WTC11 (cell line): ENCODE data around the gene RYR3.

ENCODE experiments used
- ATF3 ChIP-seq: sonication (generic); formaldehyde crosslinking; conservative IDR thresholded peaks from 2 replicates; pipeline ENCODE4 v1.8.1; 2022; ENCODE audit warnings: mild to moderate bottlenecking, missing genetic modification reagents
- CTCF ChIP-seq: fragments of 200-600 bp; IDR thresholded peaks from 2 replicates; pipeline ENCODE4 v1.8.0; 2022; ENCODE audit warnings: antibody characterized with exemption
- NR1H2 ChIP-seq: sonication (generic); formaldehyde crosslinking; IDR thresholded peaks from 2 replicates; pipeline ENCODE4 v1.9.0; 2021; ENCODE audit warnings: mild to moderate bottlenecking, moderate library complexity, missing genetic modification reagents
- NR2C2 ChIP-seq: sonication (generic); formaldehyde crosslinking; IDR thresholded peaks from 2 replicates; pipeline ENCODE4 v1.8.0; 2022; ENCODE audit warnings: mild to moderate bottlenecking, missing genetic modification reagents
- PREB ChIP-seq: sonication (generic); formaldehyde crosslinking; IDR thresholded peaks from 2 replicates; pipeline ENCODE4 v1.8.1; 2022; ENCODE audit warnings: mild to moderate bottlenecking, missing genetic modification reagents, moderate library complexity, borderline replicate concordance
- TEAD4 ChIP-seq: sonication (generic); formaldehyde crosslinking; IDR thresholded peaks from 2 replicates; pipeline ENCODE4 v1.8.0; 2022; ENCODE audit warnings: mild to moderate bottlenecking, missing genetic modification reagents
- ZBTB21 ChIP-seq: sonication (generic); formaldehyde crosslinking; IDR thresholded peaks from 2 replicates; pipeline ENCODE4 v1.8.1; 2023; ENCODE audit warnings: mild to moderate bottlenecking, missing genetic modification reagents, borderline replicate concordance

GRCh38 chr15:33857726-33858125 lies 547.0 kb downstream of the RYR3 start:
- TF ChIP-seq CTCF (no peak), ZBTB21 (CRISPR knock-in tag) (no peak), ATF3 (CRISPR knock-in tag) (no peak), TEAD4 (CRISPR knock-in tag) (no peak), NR2C2 (no peak), PREB (CRISPR knock-in tag) (no peak), NR1H2 (CRISPR knock-in tag) (no peak)
